ENCODE data around the gene SNUPN. TPM values are rescaled to one million over a fixed set of nuclear protein-coding genes. Genes with fewer than 3 reads are reported as not detected.

The SNUPN gene
- polyA plus RNA-seq, 1 experiment: 25.4 TPM

- Histone ChIP-seq H3K4me3 (ENCODE audit: low read depth, low read length) (no peak overlapping the region), H3K36me3 (ENCODE audit: control insufficient read depth, insufficient read depth, low read length) (peaks cover 5% of the 10 kb centered on the region; the same call in 1 of the 2 replicates), H3K27me3 (ENCODE audit: control insufficient read depth, insufficient read depth, low read length) (no peaks in the 10 kb centered on the region)
- POLR2A ChIA-PET: no interaction called here
- TF ChIP-seq, protein P1, sequence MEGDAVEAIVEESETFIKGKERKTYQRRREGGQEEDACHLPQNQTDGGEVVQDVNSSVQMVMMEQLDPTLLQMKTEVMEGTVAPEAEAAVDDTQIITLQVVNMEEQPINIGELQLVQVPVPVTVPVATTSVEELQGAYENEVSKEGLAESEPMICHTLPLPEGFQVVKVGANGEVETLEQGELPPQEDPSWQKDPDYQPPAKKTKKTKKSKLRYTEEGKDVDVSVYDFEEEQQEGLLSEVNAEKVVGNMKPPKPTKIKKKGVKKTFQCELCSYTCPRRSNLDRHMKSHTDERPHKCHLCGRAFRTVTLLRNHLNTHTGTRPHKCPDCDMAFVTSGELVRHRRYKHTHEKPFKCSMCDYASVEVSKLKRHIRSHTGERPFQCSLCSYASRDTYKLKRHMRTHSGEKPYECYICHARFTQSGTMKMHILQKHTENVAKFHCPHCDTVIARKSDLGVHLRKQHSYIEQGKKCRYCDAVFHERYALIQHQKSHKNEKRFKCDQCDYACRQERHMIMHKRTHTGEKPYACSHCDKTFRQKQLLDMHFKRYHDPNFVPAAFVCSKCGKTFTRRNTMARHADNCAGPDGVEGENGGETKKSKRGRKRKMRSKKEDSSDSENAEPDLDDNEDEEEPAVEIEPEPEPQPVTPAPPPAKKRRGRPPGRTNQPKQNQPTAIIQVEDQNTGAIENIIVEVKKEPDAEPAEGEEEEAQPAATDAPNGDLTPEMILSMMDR (IDR thresholded peaks at IDR 0.05; ENCODE audit: insufficient read depth, low read depth, low read length): no peak
- no peak for DNase-seq (ENCODE audit: low read depth)
- CTCF ChIA-PET: interaction anchor here (1.1 kb wide), 1 partner anchor 16 kb away, joined by 3 read pairs; no protein-coding TSS in a partner anchor
These were observed 3.0 kb downstream of the SNUPN start for GRCh38 chr15:75622505-75622904.

GRCh38 chr15:75620841-75621391 lies 4.6 kb downstream of the SNUPN start:
- POLR2A ChIA-PET: interaction anchor here (0.5 to 1.3 kb wide), 3 partner anchors 26 to 167 kb away, joined by 3 to 8 read pairs (median 5); no protein-coding TSS in a partner anchor
- no peaks in the 10 kb centered on the region for H3K27me3 ChIP-seq (ENCODE audit: control insufficient read depth, insufficient read depth, low read length)
- peak; percentile 68 for DNase-seq (ENCODE audit: low read depth)
- TF ChIP-seq, protein P1 (IDR thresholded peaks at IDR 0.05; ENCODE audit: insufficient read depth, low read depth, low read length): peak; percentile 49
- H3K4me3 ChIP-seq (ENCODE audit: low read depth, low read length): peak overlapping the region; percentile 30
- peaks cover 11% of the 10 kb centered on the region for H3K36me3 ChIP-seq (ENCODE audit: control insufficient read depth, insufficient read depth, low read length)
- CTCF ChIA-PET: interaction anchor here (0.6 to 2.9 kb wide), 15 partner anchors 17 to 255 kb away, joined by 3 to 14 read pairs (median 3); partner anchors contain the start of gene MAN2C1

- ChIA-PET POLR2A (interaction anchor here (0.6 to 1.3 kb wide), 2 partner anchors 27 to 166 kb away, joined by 3 to 8 read pairs; no protein-coding TSS in a partner anchor), CTCF (interaction anchor here (0.6 to 2.9 kb wide), 15 partner anchors 18 to 255 kb away, joined by 3 to 14 read pairs (median 3); partner anchors contain the start of genes MAN2C1 and PTPN9)
- H3K27me3 ChIP-seq (ENCODE audit: control insufficient read depth, insufficient read depth, low read length): no peaks in the 10 kb centered on the region
- H3K36me3 ChIP-seq (ENCODE audit: control insufficient read depth, insufficient read depth, low read length): peaks cover 14% of the 10 kb centered on the region
- peak overlapping the region; percentile 30 for H3K4me3 ChIP-seq (ENCODE audit: low read depth, low read length)
- DNase-seq (ENCODE audit: low read depth): no peak
- TF ChIP-seq, protein P1 (IDR thresholded peaks at IDR 0.05; ENCODE audit: insufficient read depth, low read depth, low read length): no peak
These were observed 5.3 kb downstream of the SNUPN start for GRCh38 chr15:75620058-75620820.

- no peak for DNase-seq (ENCODE audit: low read depth)
These were observed 8.8 kb downstream of the SNUPN start for GRCh38 chr15:75616766-75617165.

More at GRCh38 chr15:75616766-75617165, 8.8 kb downstream of the SNUPN start:
- POLR2A ChIA-PET: no interaction called here
- no peak overlapping the region for H3K4me3 ChIP-seq (ENCODE audit: low read depth, low read length)
- CTCF ChIA-PET: no interaction called here
- peaks cover 18% of the 10 kb centered on the region for H3K36me3 ChIP-seq (ENCODE audit: control insufficient read depth, insufficient read depth, low read length)
- TF ChIP-seq, protein P1 (IDR thresholded peaks at IDR 0.05; ENCODE audit: insufficient read depth, low read depth, low read length): no peak
- H3K27me3 ChIP-seq (ENCODE audit: control insufficient read depth, insufficient read depth, low read length): no peaks in the 10 kb centered on the region

Data from BJ (cell line).